Kidney epithelial cell (primary cell): ENCODE measurements around the gene CMBL. TPM values are rescaled to one million over a fixed set of nuclear protein-coding genes. Genes with fewer than 3 reads are reported as not detected.

Experiments
- DNase-seq: peaks from one replicate; pipeline ENCODE4 v3.0.0-alpha.2; 2010; ENCODE audit warnings: low read depth
- H3K27me3 ChIP-seq: 2 replicates; pipeline ENCODE4 v1.6.0; 2011; ENCODE audit warnings: low read length; ENCODE audit not compliant: control insufficient read depth, insufficient read depth
- H3K36me3 ChIP-seq: 2 replicates; pipeline ENCODE4 v1.5.1; 2011; ENCODE audit warnings: low read length; ENCODE audit not compliant: control insufficient read depth, insufficient read depth
- H3K4me3 ChIP-seq: 2 replicates; pipeline ENCODE4 v1.5.1; 2011; ENCODE audit warnings: low read depth, mild to moderate bottlenecking, control low read depth, low read length
- total RNA-seq: library from RNA; depleted of rRNA; stranded (reverse); fragments of >200 nt; gene quantifications from 2 replicates; pipeline ENCODE4 v1.2.3, GENCODE V29; 2015
- TF ChIP-seq, protein P1 (sequence below): IDR thresholded peaks from 2 replicates; pipeline ENCODE4 v1.5.1; 2011; ENCODE audit warnings: mild to moderate bottlenecking, moderate library complexity, low read length, control low read depth, inconsistent platforms; ENCODE audit not compliant: insufficient read depth, poor library complexity, severe bottlenecking

The CMBL gene
- total RNA-seq, 1 donor from 2014 or later: 7.8 TPM

DNA sequence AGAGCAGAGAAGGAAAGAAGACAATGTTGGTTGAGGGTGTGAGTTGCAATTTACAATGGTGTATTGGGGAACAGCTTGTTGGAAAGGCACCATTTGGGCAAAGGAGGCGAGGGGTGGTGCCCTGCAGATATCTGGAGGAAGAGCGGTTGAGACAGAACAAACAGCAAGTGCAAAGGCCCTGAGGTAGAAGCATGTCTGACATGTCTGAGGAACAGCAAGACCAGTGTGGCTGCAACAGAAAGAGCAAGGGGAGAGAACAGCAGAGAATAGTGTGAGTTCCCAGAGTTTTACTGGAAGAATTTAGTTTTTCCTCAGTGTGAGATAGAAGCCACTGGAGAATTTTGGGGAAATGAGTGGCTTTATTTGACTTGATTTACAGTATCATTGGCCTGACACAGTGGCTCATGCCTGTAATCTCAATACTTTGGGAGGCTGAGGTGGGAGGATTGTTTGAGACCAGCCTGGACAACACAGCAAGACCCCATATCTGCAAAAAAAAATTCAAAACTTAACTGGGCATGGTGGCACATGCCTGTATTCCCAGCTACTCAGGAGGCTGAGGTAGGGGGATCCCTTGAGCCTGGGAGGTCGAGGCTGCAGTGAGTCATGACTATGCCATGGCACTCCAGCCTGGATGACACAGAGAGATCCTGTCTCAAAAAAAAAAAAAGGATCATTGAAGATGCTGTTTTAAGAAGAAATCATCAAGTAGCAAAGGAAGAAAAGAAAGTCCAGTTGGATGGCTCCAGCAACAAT lies 13.6 kb downstream of the CMBL start:
- Histone ChIP-seq H3K27me3 (no peaks in the 10 kb centered on the region), H3K4me3 (no peak overlapping the region), H3K36me3 (no peaks in the 10 kb centered on the region)
- TF ChIP-seq, protein P1, sequence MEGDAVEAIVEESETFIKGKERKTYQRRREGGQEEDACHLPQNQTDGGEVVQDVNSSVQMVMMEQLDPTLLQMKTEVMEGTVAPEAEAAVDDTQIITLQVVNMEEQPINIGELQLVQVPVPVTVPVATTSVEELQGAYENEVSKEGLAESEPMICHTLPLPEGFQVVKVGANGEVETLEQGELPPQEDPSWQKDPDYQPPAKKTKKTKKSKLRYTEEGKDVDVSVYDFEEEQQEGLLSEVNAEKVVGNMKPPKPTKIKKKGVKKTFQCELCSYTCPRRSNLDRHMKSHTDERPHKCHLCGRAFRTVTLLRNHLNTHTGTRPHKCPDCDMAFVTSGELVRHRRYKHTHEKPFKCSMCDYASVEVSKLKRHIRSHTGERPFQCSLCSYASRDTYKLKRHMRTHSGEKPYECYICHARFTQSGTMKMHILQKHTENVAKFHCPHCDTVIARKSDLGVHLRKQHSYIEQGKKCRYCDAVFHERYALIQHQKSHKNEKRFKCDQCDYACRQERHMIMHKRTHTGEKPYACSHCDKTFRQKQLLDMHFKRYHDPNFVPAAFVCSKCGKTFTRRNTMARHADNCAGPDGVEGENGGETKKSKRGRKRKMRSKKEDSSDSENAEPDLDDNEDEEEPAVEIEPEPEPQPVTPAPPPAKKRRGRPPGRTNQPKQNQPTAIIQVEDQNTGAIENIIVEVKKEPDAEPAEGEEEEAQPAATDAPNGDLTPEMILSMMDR: no peak
- DNase-seq: no peak

DNA sequence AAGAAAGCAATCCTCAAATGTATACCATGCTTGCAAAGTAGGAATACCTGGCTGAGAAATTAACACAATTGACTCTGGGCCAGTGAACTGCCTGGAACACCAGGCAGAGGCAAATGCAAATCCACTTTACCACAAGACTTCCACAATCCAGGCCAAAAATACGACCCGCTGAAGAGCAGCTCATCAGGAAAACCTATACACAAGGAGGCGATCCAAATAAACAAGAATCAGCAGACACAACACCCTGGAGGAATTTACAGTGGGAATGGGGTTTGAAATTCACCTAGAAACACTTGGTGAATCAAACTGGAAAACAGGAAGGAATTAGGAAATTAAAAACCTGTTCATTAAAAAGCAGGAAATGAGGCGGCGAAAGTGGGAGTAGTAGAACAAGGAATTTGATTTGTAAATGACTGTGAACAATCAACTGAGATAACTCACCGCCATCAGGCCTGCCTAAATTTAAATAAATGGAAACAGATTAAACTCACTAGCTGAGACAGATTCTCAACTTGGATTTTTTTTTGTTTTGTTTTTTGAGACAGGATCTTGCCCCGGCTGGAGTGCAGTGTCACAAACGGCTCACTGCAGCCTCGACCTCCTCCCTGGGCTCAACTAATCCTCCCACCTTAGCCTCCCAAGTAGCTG lies 15.9 kb downstream of the CMBL start:
- DNase-seq: no peak
- Histone ChIP-seq H3K36me3 (no peaks in the 10 kb centered on the region), H3K4me3 (no peak overlapping the region), H3K27me3 (no peaks in the 10 kb centered on the region)
- TF ChIP-seq, protein P1: no peak

DNA sequence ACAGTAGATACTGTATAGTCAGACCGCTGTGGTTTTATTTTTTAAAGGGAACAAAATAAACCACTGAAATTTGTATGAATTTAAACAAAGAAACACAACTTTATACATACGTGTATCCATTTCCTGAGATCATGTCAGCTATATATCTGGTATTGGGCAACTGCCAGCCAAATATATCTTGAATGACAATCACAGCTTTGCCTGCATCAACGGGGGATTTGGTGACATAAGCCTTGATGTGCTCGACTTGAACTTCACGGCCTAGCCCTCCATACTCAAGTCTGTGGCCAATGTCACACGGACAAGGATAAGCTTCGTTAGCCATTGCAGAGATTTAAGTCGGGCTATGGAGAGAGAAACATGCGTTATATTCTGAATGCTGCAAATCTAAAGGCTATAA lies 17.3 kb downstream of the CMBL start:
- TF ChIP-seq, protein P1: no peak
- H3K36me3 ChIP-seq: no peaks in the 10 kb centered on the region
- H3K4me3 ChIP-seq: no peak overlapping the region
- no peaks in the 10 kb centered on the region for H3K27me3 ChIP-seq
- DNase-seq: no peak

DNA sequence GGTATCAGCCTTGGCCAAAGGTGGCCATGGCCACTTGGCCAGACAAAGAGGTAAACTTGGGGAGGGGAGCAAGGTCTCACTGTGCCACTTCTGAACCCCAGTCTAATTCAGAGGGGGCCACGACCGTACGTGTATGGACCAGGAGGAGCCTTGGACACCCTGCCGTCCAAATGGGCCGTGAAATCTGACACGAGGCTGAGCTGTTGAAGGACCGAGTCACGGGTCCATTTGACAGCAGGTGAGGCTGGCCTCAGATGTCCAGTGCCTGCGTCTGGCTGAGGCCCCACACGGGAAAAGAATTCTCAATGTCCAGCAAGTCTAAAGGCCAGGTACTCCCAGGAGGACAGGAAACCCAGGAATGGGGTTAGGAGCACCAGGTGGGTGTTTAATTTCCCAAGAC lies 17.7 kb downstream of the CMBL start:
- Histone ChIP-seq H3K27me3 (no peaks in the 10 kb centered on the region), H3K4me3 (no peak overlapping the region), H3K36me3 (no peaks in the 10 kb centered on the region)
- no peak for DNase-seq
- TF ChIP-seq, protein P1: no peak

DNA sequence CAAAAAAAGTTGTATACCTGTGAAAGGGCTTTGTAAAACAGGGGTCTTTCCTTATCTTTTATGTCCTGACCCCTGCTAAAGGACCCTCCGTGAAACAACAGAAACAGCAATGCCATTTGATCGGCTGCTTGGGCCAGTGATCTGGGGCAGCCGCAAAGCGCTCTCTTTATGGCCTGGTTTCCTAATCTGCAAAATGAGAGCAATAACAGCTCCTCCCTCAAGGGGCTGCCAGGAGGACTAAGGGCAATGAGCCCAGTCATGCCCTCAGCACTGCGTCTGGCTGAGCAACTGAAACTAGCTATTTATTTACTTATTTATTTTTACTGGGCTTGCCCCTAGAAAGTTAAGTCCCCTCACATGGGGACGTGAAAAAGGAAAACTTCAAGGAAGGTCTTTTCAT lies 18.3 kb downstream of the CMBL start:
- no peak for DNase-seq
- Histone ChIP-seq H3K27me3 (no peaks in the 10 kb centered on the region), H3K36me3 (no peaks in the 10 kb centered on the region), H3K4me3 (no peak overlapping the region)
- TF ChIP-seq, protein P1: no peak
